DMS 273 (cell line): ENCODE data around the gene MINAR1.

ENCODE experiments used
- DNase-seq: peaks from one replicate; lab custom pipeline; 2025; ENCODE audit not compliant: unreplicated experiment; lab: John Stamatoyannopoulos, UW

Gene MINAR1

DNA sequence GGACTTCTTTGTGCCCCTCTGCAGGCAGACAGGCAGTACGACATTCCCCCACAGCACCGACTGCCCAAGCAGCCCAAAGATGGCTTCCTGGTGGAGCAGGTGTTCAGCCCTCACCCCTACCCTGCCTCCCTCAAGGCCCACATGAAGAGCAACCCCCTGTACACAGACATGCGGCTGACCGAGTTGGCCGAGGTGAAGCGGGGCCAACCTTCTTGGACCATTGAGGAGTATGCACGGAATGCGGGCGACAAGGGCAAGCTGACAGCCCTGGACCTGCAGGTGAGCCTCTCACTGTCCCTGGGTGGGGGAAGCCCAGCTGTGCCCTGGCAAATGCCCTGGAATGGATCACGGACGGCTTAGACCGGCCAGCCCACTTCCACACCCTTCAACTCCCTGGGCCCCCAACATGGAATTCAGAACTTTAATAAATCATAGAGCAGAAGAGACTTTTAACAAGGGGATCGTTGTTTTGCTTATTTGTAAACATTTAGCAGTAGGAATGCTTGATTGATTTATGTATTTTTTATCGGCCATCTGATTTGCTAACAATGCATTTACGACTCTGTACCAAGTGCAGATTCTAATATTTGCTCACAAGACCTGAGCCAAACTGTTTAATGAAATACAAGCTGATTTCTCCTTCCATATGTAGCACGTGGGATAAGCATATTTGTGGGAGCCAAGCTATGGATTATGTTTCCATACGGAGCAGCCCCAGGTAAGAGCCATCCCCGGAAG lies 31.1 kb downstream of the MINAR1 start:
- no peak for DNase-seq

DNA sequence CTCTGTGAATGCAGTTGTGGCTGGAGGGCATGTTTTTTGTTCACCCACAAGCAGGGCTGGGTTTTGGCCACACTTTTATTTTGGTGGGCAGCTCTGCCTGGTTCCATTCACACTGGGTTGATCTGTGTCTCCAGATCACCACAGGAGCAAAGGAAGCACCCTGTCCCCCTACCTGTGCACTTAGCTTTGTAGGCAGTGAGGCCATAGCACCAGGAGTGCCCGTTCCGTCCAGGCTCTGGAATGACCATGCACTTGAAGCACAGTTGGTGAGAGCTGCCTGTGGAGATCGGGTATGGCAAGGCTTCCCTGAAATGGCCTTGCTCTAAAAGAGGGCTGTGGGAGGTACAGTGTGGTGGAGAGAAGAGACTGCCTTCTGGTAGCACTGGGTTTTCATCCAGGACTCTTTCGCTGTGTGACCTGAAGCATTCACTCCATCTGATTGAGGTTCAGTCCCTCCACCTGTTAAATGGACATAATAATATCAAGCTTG lies 31.7 kb downstream of the MINAR1 start:
- no peak for DNase-seq

DNA sequence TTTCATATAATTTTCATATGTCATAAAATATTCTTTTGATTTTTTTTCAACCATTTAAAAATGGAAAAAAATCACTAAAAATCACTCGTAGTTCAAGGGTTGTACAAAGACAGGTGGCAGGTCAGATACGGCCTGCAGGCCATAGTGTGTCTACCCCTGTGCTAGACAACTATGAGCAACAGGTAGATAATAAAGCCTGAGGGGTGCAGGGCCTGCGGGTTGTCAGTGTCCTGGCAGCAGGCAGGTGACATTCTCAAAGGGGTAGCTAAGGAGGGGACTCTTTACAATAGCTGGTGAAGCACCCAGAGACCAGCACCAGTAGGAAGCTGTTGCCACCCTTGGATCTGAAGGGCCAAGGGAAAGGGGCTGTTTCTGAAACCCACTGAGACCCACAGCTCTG lies 34.4 kb downstream of the MINAR1 start:
- DNase-seq = no peak

DNA sequence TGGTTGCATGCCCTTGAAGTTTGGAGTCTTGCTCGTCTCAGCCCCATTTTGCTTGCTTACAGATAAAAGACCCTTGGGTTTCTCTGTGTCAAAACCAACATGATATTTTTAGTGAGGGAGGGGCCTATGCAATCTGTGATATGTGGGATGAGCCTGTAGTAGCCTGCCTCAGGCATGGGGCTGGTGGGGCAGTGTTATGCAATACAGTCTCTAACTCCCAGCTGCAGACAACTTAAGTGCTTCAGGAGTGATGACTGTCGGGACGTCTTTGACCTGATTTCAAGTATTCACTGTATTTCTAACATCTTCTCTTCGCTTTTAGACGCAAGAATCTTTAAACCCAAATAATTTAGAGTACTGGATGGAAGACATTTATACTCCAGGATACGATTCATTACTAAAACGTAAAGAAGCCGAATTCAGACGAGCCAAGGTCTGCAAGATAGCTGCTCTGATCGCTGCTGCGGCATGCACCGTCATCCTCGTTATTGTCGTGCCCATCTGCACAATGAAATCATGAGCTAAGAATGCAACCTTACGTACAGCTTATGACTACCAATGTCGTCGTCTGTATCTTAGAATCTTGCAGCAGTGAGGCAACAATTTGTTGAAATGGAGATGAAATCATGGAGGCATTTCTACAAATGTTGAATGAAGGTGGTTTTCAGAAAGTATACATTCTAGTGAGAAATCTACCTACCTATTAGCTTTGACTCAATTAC lies 35.9 kb downstream of the MINAR1 start:
- no peak for DNase-seq

DNA sequence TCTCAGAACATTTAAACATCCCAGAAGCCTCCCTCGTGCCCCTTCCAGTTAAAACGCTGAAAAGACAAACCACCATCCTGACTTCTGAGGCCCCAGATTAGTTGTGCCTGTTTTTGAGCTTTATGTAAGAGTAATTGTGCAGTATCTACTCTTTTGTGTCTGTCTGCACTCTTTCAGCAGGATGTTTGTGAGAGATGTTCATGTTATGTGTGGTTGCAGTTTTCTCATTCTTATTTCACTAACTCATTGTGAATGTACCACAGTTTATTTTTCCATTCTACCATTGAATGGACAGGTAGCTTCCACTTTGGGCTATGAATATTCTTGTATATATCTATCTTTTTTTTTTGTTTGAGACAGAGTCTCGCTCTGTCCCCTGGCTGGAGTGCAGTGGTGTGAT lies 40.3 kb downstream of the MINAR1 start:
- no peak for DNase-seq

DNA sequence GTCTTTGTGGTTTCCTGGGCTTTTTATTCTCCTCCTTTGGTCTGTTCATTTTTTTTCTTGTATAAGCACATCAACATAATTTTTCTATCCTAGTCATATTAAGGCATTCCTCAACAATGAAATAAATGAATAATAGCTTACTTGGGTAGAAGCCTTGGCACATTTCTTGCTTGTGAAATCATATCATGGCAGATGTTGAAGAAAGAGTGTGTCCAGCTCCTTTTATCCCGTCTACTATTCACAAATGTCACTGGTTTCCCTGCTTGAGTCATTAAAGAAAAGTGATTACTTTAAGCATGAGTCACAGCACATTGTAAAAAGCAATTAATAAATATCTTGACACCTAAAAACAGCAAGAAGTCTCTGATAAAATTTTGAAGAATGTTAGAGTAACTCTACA lies 42.1 kb downstream of the MINAR1 start:
- no peak for DNase-seq

DNA sequence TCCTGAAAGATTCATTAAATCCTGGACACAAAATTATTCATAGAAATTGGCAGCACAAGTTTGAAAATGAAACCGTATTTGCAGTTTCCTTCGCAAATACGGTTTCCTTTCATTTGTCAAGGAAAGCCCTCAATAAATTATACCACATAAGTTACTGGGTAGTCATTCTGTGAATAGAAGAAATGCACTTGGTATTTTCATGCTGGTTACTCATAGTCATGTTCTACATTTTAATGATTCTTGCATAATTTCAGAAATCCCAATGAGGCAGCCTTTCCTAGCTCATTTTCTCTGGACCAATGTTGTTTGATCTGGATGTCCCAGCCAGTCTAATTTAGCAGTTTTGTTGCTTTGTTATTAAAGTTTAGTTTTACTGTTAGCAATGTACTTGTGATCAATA lies 43.2 kb downstream of the MINAR1 start:
- no peak for DNase-seq

DNA sequence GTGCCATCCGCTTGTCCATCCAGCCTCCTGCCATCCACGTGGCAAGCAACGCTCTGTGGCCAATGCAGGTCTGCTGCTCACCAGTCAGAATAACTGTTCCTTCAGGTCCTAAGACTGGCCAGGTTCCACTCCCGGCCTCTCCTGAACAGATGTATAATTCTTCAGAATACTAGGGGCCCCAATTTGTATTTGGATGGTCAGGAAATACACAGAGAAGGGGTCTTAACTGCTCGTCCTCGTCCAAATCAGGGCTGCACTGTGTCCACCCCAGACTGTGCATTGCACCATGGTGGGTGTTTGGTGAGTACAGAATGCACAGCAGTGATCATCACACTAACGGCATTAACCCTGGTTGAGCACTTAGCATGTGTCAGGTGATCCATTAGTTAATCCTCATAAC lies 46.0 kb downstream of the MINAR1 start:
- no peak for DNase-seq

DNA sequence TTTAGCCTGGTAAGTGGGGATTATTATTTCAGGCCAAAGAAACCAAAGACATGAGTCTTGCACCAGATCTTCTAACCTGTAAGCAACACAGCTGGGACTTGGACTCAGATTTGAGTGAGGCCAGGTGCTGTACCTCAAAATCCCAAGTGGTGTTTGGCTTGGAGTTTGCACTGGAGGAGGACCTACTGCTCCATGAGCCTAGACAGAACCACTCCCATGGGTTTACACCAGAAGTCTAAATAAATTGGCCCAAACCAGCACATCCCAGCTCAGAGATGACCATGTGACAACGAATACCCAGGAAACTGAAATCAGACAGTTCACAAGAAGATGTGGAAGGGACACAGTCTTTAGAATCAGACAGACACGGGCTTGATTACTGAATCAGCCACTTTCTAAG lies 47.5 kb downstream of the MINAR1 start:
- no peak for DNase-seq

DNA sequence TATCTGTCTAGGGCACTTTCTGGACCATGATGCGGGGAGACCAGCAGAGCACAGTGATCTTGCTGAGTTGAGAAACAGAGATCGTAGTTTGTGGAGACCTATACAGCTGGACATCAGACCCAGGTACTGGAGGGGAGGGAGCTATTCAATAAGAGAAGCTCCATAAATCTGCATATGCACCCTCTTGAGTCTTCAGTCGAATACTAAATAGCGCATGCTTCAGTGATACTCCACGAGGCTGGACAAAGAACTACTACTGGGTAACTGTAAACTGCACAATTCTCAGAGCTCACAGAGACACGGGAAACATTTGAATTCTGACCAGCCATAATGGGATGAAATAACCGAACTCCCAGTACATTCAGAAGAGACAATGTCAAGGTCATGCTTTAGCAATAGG lies 49.7 kb downstream of the MINAR1 start:
- DNase-seq = no peak
